HepG2 (cell line): Measurements from ENCODE around the gene BRMS1.

Experiments used
- CTCF ChIP-seq: sonication (generic); formaldehyde crosslinking; IDR thresholded peaks from 2 replicates; pipeline ENCODE4 v1.5.0; 2020; ENCODE audit warnings: mild to moderate bottlenecking, missing genetic modification reagents, moderate library complexity
- FOXP1 ChIP-seq, 2 experiments: fragments of 450-650 bp in 1 of 2; IDR thresholded peaks; 2 replicates each; pipeline ENCODE4 v1.6.1; 2017 to 2018; ENCODE audit warnings: antibody characterized with exemption in 1 of 2
- HBP1 ChIP-seq: IDR thresholded peaks from 2 replicates; pipeline ENCODE4 v1.6.1; 2016; ENCODE audit warnings: low read depth, control low read depth
- NR2F2 ChIP-seq: IDR thresholded peaks from 2 replicates; pipeline ENCODE4 v1.6.1; 2012; ENCODE audit warnings: low read depth, inconsistent platforms, borderline replicate concordance
- RFX1 ChIP-seq: fragments of 450-650 bp; IDR thresholded peaks from 2 replicates; pipeline ENCODE4 v1.6.1; 2017
- SMARCE1 ChIP-seq: fragments of 450-650 bp; IDR thresholded peaks from 2 replicates; pipeline ENCODE4 v1.6.1; 2017; ENCODE audit warnings: borderline replicate concordance
- ZNF512B ChIP-seq: sonication (generic); formaldehyde crosslinking; IDR thresholded peaks from 2 replicates; pipeline ENCODE4 v1.5.1; 2020; ENCODE audit warnings: missing genetic modification reagents, mild to moderate bottlenecking, borderline replicate concordance

- TF ChIP-seq CTCF (no peak), FOXP1 (IDR thresholded peaks at IDR 0.05) (no peak), FOXP1 (CRISPR knock-in tag; IDR thresholded peaks at IDR 0.05) (no peak), NR2F2 (no peak), SMARCE1 (no peak), ZNF512B (no peak), RFX1 (no peak), HBP1 (CRISPR knock-in tag) (no peak)
These were observed 20.2 kb downstream of the BRMS1 start for GRCh38 chr11:66324664-66325063.
